ENCODE data around the gene FUCA1.
"Not testable (repeated sequence)": the region's sequence is repeated elsewhere in the genome, so short reads cannot be mapped to it uniquely, and the experiment has no call there.

The FUCA1 gene

GRCh38 chr1:23895993-23896392, 27.9 kb upstream of the FUCA1 start:
- DNase-seq = no peak

- no peak for DNase-seq
Measured at GRCh38 chr1:23895082-23895481, 27.0 kb upstream of the FUCA1 start.

- no peak for DNase-seq
Measured at GRCh38 chr1:23889074-23889473, 21.0 kb upstream of the FUCA1 start.

- no peak for DNase-seq
Measured at GRCh38 chr1:23885222-23885621, 17.1 kb upstream of the FUCA1 start.

- DNase-seq = no peak
Measured at GRCh38 chr1:23882746-23883145, 14.7 kb upstream of the FUCA1 start.

GRCh38 chr1:23879809-23880208, 11.7 kb upstream of the FUCA1 start:
- no peak for DNase-seq

GRCh38 chr1:23878668-23879067, 10.6 kb upstream of the FUCA1 start:
- DNase-seq = no peak

- no peak for DNase-seq
Measured at GRCh38 chr1:23875382-23875781, 7.3 kb upstream of the FUCA1 start.

GRCh38 chr1:23872421-23872820, 4.3 kb upstream of the FUCA1 start:
- DNase-seq = no peak

- DNase-seq = no peak
Measured at GRCh38 chr1:23869051-23869450, 961 bp upstream of the FUCA1 start.

GRCh38 chr1:23868557-23869016, 497 bp upstream of the FUCA1 start:
- DNase-seq = peak; percentile 2

- DNase-seq = no peak
Measured at GRCh38 chr1:23867542-23867894, 572 bp downstream of the FUCA1 start.

GRCh38 chr1:23865543-23865930, 2.6 kb downstream of the FUCA1 start:
- peak; percentile 9 for DNase-seq

GRCh38 chr1:23864801-23865542, 3.1 kb downstream of the FUCA1 start:
- DNase-seq = no peak

GRCh38 chr1:23862640-23863039, 5.5 kb downstream of the FUCA1 start:
- no peak for DNase-seq

GRCh38 chr1:23854568-23854967, 13.5 kb downstream of the FUCA1 start:
- DNase-seq = peak; percentile 13

GRCh38 chr1:23853124-23853523, 15.0 kb downstream of the FUCA1 start:
- DNase-seq = not testable (repeated sequence)

- not testable (repeated sequence) for DNase-seq
Measured at GRCh38 chr1:23851406-23851805, 16.7 kb downstream of the FUCA1 start.

- no peak for DNase-seq
Measured at GRCh38 chr1:23848673-23849616, 19.1 kb downstream of the FUCA1 start.

GRCh38 chr1:23847482-23848095, 20.5 kb downstream of the FUCA1 start:
- DNase-seq = not testable (repeated sequence)

- DNase-seq = no peak
Measured at GRCh38 chr1:23845163-23845562, 22.9 kb downstream of the FUCA1 start.

GRCh38 chr1:23843644-23844043, 24.4 kb downstream of the FUCA1 start:
- no peak for DNase-seq

GRCh38 chr1:23838401-23838866, 29.7 kb downstream of the FUCA1 start:
- peak; percentile 60 for DNase-seq

Measured in fibroblast of skin of scalp (primary cell).